Adrenal gland (tissue), 5 donors: ENCODE results near the gene PCSK6.

Experiments
- CTCF ChIP-seq, 6 experiments: fragments of 450-650 bp in 4 of 6; fragments of 200-600 bp in 2 of 6; sonication (generic) in 1 of 6; IDR thresholded peaks; 1 replicate in 5 of 6; 2 replicates in 1 of 6; pipeline versions ENCODE4 v1.5.1 to v1.8.0; 2016 to 2021; ENCODE audit warnings: antibody characterized with exemption in 6 of 6, mild to moderate bottlenecking in 2 of 6, moderate library complexity in 1 of 6
- POLR2A ChIP-seq, 2 donors: fragments of 450-650 bp; IDR thresholded peaks; one replicate each; pipeline ENCODE4 v1.6.1; 2017; ENCODE audit warnings: antibody characterized with exemption in 2 of 2, mild to moderate bottlenecking in 2 of 2, moderate library complexity in 1 of 2
- donor health status: DM: no; HTN: no; CAD: no.

DNA sequence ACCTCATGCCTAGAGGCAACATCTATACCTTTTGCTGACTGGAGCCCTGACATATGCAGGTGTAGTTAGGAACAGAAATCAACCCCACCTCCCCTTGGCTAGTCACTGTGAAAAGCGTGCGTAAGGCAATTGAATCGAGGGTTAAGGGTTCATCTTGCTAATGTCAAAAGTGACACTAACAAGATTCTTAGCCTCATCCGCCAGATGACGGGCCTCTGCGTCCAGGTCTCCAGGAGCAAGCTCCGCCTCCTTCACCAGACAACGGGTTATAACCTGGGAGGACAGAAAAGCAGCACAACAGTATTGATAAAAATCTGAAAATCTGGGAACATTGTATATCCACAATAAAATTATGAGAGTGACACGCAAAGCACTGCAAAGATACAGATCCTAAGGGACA is 216.9 kb downstream of the PCSK6 start:
- no peak for TF ChIP-seq CTCF (IDR thresholded peaks at IDR 0.05)
- no peak for TF ChIP-seq POLR2A (IDR thresholded peaks at IDR 0.05)
